ENCODE results near the gene RIC8B.
"Not testable (repeated sequence)": the region's sequence is repeated elsewhere in the genome, so short reads cannot be mapped to it uniquely, and the experiment has no call there.

RIC8B gene

DNA sequence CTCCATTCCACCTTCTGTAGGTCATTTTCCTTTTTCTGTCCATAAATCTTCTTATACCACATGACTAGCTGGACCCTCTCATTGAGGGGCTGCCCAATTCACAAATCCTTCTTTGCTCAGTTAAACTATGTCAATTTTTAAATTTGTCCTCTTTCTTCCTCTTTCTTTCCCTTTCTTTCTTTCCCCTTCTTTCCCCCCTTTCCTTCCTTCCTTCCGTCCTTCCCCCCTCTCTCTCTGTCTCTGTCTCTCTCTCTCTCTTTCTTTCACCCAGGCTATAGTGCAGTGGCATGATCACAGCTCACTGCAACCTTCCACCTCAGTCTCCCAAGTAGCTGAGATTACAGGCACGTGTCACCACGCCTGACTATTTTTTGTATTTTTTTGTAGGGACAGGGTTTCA is 134.1 kb downstream of the RIC8B start:
- DNase-seq, result no peak

DNA sequence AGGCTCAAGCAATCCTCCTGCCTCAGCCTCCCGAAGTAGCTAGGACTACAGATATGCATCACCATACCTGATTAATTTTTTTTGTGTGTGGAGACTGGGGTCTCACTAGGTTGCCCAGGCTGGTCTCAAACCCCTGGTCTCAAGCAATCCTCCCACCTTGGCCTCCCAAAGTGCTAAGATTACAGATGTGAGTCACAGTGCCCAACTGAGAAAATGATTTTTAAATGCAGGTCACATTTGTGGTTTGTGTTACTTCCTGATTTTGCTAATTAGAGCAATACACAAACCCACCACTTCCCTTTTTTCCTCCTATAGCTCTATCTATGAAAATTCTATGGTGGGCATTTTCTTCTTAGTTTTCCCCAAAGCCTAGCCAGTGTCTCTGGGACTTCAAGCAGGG is 135.7 kb downstream of the RIC8B start:
- DNase-seq, result no peak

DNA sequence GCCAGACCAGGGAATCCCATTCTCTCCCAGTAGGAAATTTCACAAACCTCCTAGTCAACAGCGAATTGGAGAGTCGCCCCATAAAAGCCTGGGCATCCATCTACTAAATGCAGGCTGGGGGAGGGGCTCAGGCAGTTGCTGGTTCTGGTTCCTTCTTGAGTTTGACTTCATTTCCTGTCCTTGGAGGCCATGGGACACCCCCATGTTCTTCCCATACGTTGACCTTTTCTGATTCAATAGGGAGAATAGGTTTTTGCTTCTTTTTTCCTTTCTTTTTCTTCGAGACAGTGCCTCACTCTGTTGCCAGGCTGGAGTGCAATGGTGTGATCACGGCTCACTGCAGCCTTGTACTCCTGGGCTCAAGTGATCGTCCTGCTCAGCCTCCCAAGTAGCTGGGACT is 137.1 kb downstream of the RIC8B start:
- no peak for DNase-seq

DNA sequence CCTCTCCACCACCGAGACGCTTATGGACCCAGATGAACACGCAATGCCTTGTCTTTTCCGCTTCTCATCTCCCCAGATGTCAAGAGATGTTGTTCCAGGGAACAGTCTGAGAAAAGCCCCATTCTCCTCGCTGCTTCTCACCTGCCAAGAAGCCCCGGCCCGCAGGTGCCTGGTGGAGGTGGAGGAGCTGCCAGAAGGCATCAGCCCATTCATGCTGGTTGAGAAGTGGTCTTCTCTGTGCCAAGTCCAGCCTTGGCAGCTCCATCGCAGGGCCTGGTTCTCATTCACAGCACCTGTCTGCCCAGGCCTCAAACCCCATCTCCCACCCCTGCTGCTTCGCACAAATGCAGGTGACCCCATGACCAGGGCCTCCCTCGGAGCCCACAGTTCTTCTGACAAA is 139.0 kb downstream of the RIC8B start:
- no peak for DNase-seq

DNA sequence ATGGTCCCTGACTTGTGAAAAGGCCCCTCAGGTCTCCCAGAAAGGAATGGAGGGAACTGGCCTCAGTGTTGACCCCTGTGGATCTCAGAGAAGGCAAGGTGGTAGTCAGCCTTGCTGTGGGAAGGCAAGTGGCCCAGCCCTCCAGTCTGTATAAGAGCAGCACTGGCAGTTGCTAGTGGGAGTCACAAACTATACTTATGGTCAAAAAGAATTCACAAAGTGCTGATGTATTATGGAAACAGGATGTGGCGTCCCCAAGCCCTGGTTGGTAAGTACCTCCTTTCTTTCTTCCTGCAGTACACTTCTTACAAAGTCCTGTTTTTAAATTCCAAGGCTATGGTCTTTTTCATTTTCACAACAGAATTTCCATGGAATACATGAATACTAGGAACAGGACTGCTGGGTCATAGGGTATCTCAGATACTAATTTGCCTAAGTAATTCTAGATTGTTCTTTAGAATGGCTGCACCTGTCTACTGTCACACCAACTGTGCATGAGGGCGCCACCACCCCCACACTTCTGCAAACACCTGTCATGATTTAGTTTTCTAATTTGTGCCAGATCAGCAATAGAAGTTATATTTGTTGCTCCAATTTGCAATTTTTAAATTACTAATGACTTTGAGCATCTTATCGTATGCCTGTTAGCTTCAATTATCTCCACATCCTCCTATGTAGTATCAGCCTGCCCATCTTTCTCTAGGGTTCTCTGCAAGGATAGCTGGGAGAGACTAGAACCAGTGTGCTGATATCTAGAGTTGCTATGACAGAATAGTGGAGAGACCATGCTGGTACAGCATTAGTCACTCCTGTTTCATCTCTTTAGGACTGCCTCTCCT is 140.5 kb downstream of the RIC8B start:
- peak; percentile 19 for DNase-seq

DNA sequence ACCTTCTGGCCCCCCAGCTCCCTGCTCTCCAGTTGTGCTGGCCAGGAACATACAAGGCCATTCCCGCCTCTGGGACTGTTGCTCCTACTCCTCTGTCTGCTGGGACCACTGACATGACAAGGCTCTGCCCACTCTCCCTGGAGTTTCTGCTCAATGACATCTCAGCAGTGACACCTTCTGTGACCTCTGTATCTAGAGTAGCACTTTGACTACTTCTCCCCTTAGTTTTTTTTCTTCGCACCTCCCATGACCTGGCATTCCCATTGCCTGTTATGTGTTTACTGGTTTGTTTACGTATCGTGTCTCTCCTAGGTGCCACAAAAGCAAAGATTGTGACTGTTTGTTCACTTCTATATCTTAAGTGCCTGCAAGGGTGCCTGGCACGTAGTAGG is 141.1 kb downstream of the RIC8B start:
- DNase-seq, result no peak

DNA sequence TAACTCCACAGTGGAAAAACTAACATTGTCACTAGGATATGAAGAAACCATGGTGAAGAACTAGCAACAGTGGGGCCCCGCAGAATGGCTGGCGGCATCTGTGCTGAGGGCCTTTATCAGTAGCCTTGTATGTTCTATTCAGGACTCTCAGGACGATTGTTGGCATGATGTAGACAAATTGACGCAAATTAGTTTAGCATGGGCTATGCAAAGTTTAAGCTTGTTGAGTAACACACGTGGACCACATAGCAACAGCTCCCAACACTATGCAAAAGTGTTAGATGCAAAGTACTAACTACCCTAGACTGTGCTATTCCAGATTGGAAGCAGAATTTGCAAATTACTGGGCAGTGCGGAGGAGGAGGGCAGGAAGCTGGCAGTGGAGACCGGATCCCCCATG is 143.0 kb downstream of the RIC8B start:
- DNase-seq, result no peak

DNA sequence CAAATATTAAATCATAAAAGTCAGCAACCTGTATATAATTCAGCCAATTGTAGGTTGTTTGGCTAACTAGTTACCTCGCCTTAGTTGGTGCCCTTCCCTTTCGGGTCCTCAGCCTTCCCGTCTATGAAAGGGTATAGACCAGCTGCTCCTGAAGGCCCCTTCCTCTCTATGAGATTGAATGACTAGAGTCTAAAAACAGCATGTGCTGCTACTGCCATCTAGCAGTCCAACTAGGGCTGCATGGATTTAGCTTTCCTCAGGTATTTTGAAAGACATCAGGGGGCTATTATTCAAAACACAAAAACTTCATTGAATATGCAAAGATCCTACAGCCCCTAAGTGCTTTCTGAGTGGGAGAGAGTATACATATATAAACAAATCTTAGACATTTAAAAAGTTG is 144.3 kb downstream of the RIC8B start:
- DNase-seq, result no peak

GRCh38 chr12:106919910-106920544 is 145.5 kb downstream of the RIC8B start:
- DNase-seq, result peak; percentile 19

- not testable (repeated sequence) for DNase-seq
Observed at GRCh38 chr12:106921976-106922375, 147.5 kb downstream of the RIC8B start.

- DNase-seq, result not testable (repeated sequence)
Observed at GRCh38 chr12:106923594-106923993, 149.1 kb downstream of the RIC8B start.

GRCh38 chr12:106924268-106924861 is 149.9 kb downstream of the RIC8B start:
- no peak for DNase-seq

DNA sequence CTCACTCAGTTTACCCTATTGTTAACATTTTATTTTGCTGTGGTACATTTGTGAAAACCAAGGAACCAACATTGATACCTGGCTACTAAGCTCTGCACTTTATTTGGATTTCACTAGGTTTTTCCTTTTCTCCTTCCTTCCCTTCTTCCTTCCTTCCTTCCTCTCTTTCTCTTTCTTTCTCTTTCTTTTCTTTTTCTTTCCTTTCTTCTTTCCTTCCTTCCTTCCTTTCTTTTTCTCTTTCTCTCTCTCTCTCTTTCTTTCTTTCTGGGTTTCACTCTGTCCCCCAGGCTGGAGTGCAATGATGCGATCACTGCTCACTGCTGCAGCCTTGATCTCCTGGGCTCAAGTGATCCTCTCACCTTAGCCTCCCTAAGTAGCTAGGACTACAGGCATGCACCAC is 152.2 kb downstream of the RIC8B start:
- no peak for DNase-seq

- no peak for DNase-seq
Observed at GRCh38 chr12:106934277-106934676, 159.8 kb downstream of the RIC8B start.
